ENCODE results near the gene FOXN3. TPM values are rescaled to one million over a fixed set of nuclear protein-coding genes. Genes with fewer than 3 reads are reported as not detected.

Gene FOXN3
- total RNA-seq, 1 donor from 2014 or later = 41.4 TPM

DNA sequence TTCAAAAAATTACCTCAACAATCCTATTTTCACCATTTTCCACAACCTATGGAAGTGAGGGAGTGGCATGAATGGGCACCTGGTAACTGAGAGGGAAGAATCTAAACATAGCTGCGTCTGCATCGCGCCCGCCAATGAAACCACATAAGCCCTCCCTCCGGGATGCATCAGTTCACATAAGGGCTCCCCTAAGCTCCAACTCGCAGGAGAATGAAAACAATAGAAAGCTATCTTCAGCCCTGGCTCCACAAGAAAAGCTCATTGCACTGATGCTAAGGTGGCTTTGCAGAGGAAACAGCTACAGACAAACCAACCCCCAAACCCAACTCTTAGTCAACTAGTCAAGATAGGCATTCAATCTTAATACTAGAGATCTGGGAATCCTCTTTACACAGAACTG lies 173.3 kb downstream of the FOXN3 start:
- DNase-seq (ENCODE audit: low read depth, low spot score) = no peak
- H3K4me1 Mint-ChIP-seq = peaks cover 30% of the 10 kb centered on the region
- no peaks in the 10 kb centered on the region for H3K27me3 Mint-ChIP-seq (ENCODE audit: low read depth)
- no peaks in the 10 kb centered on the region for H3K9me3 Mint-ChIP-seq
- H3K4me3 Mint-ChIP-seq = no peak overlapping the region
- TF ChIP-seq, protein P1, sequence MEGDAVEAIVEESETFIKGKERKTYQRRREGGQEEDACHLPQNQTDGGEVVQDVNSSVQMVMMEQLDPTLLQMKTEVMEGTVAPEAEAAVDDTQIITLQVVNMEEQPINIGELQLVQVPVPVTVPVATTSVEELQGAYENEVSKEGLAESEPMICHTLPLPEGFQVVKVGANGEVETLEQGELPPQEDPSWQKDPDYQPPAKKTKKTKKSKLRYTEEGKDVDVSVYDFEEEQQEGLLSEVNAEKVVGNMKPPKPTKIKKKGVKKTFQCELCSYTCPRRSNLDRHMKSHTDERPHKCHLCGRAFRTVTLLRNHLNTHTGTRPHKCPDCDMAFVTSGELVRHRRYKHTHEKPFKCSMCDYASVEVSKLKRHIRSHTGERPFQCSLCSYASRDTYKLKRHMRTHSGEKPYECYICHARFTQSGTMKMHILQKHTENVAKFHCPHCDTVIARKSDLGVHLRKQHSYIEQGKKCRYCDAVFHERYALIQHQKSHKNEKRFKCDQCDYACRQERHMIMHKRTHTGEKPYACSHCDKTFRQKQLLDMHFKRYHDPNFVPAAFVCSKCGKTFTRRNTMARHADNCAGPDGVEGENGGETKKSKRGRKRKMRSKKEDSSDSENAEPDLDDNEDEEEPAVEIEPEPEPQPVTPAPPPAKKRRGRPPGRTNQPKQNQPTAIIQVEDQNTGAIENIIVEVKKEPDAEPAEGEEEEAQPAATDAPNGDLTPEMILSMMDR (conservative IDR thresholded peaks at IDR 0.05) = no peak
- H3K36me3 Mint-ChIP-seq (ENCODE audit: low read depth) = peaks cover 6% of the 10 kb centered on the region
- no peak overlapping the region for H3K27ac Mint-ChIP-seq (ENCODE audit: unreplicated experiment)

DNA sequence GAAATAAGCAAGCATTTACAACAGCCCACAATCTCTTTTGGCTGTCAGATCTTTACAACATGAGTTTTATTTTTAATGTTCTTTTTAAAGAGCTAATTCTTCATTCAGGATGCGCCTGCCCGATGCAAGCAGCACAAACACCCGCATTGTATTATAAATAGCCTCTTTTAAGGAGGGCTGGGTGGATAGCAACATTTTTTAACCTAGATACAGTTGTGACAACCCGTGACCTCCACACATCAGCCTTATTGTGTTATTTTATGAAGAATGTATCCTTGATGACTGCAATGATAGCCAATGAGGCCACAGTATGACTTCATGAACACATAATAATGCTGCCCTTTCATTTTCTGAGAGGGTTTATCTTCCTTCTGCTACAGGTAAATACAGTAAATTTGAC lies 173.7 kb downstream of the FOXN3 start:
- TF ChIP-seq, protein P1 (conservative IDR thresholded peaks at IDR 0.05) = no peak
- Mint-ChIP-seq H3K4me3 (no peak overlapping the region), H3K27ac (ENCODE audit: unreplicated experiment) (no peak overlapping the region), H3K36me3 (ENCODE audit: low read depth) (peaks cover 6% of the 10 kb centered on the region), H3K4me1 (peaks cover 31% of the 10 kb centered on the region), H3K9me3 (no peaks in the 10 kb centered on the region), H3K27me3 (ENCODE audit: low read depth) (no peaks in the 10 kb centered on the region)
- no peak for DNase-seq (ENCODE audit: low read depth, low spot score)

DNA sequence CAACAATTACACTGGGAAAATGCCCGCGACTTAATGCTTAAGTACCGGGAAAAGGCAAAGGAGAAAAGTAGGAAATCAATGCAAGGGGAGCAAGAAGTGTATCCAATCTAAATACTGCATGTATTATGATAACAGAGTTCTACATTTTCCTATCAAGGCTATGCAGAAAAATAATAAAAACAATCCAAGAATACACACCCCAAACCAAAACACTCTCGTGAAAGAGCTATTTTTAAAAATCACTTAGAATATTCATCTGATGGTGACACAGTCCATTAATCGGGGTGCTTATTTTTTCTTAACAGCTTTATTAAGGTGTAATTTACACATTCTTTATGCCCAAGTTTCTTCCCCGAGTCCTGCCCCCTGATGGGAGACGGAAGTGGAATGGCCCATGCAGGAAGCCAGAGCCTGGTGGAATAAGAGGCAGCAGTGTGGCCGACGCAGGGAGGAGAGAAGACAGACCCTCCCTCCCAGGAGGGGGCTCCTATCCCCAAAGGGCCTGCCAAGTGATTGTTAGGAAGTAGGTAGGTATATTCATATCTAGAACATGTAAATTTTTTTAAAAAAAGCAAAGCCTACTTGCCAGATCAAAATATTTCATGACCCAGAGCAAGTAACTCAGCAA lies 174.3 kb downstream of the FOXN3 start:
- TF ChIP-seq, protein P1 (conservative IDR thresholded peaks at IDR 0.05) = no peak
- no peak for DNase-seq (ENCODE audit: low read depth, low spot score)
- H3K27me3 Mint-ChIP-seq (ENCODE audit: low read depth) = no peaks in the 10 kb centered on the region
- H3K4me1 Mint-ChIP-seq = peaks cover 31% of the 10 kb centered on the region
- H3K36me3 Mint-ChIP-seq (ENCODE audit: low read depth) = peaks cover 6% of the 10 kb centered on the region
- H3K9me3 Mint-ChIP-seq = no peaks in the 10 kb centered on the region
- no peak overlapping the region for H3K4me3 Mint-ChIP-seq
- H3K27ac Mint-ChIP-seq (ENCODE audit: unreplicated experiment) = no peak overlapping the region

DNA sequence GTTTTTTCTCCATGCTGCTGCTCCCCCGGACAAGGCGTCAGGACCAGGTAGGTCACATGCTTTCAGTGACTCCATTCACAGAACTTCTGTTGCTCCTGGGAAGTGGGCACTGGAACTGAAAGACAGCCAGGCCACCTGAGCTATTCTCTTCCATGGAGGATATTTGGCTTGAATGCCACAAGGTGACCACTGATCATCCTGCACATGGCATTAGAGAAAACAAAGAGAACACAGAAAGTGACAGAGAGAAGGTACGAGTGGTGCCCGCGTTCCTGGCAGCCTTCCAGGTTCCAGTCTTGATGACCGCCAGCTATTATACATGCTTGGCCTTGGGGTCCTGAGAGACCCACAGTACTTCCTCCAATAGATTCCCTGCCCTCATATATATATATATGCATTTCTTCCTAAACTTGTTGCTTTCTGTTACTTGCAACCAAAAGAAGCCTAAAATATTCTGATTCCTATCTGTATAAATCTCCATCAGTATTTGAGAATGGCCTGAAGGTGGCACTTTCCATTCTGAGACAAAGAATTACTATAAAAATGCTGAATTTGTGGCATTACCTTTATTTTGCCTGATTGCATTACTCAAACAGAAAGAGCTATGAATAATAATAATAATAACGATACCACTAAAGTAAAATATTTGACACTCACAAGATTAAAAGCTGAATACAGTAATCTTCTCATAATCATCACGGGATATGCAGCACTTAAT lies 174.9 kb downstream of the FOXN3 start:
- Mint-ChIP-seq H3K27me3 (ENCODE audit: low read depth) (no peaks in the 10 kb centered on the region), H3K4me3 (no peak overlapping the region), H3K4me1 (peaks cover 31% of the 10 kb centered on the region), H3K9me3 (no peaks in the 10 kb centered on the region), H3K27ac (ENCODE audit: unreplicated experiment) (no peak overlapping the region), H3K36me3 (ENCODE audit: low read depth) (peaks cover 6% of the 10 kb centered on the region)
- DNase-seq (ENCODE audit: low read depth, low spot score) = no peak
- TF ChIP-seq, protein P1 (conservative IDR thresholded peaks at IDR 0.05) = no peak

DNA sequence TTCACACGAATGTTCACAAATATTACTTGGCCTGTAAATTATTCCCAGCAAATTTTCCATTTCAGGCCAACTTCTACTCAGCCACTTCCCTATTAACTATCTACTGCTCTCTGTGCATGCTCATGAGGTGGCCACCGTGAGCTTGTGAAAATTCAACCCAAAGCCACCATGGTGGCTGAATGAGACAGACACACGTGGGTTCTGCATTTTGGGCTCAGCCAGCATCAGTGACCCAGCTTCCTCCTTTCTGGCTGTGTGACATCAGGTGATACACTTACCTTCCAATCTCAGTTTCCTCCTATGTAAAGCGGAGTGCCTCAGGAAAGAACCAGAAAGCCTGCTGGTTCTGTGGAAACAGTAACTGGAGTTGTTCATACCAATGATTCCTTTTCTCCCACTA lies 175.8 kb downstream of the FOXN3 start:
- DNase-seq (ENCODE audit: low read depth, low spot score) = no peak
- H3K4me3 Mint-ChIP-seq = no peak overlapping the region
- H3K36me3 Mint-ChIP-seq (ENCODE audit: low read depth) = peaks cover 4% of the 10 kb centered on the region
- H3K4me1 Mint-ChIP-seq = peaks cover 31% of the 10 kb centered on the region
- H3K9me3 Mint-ChIP-seq = no peaks in the 10 kb centered on the region
- TF ChIP-seq, protein P1 (conservative IDR thresholded peaks at IDR 0.05) = no peak
- no peak overlapping the region for H3K27ac Mint-ChIP-seq (ENCODE audit: unreplicated experiment)
- H3K27me3 Mint-ChIP-seq (ENCODE audit: low read depth) = no peaks in the 10 kb centered on the region

Measured in neural crest cell (in vitro differentiated cells).